HL-60 (cell line): ENCODE data around the gene SSNA1.

Experiments
- DNase-seq, 2 experiments: peaks; one replicate each; pipeline ENCODE4 v3.0.0-alpha.2; 2010 to 2020; ENCODE audit warnings: low read depth in 1 of 2, low spot score in 1 of 2
- H3K27ac ChIP-seq: fragments of 250-450 bp; sonication (Bioruptor Pico); replicated peaks from 2 replicates; pipeline ENCODE4 v1.5.1; 2020; ENCODE audit warnings: mild to moderate bottlenecking, moderate library complexity
- H3K27me3 ChIP-seq: fragments of 250-450 bp; sonication (Bioruptor Pico); 2 replicates; pipeline ENCODE4 v1.5.1; 2021; ENCODE audit warnings: mild to moderate bottlenecking, moderate library complexity; ENCODE audit not compliant: insufficient read depth, poor library complexity, severe bottlenecking
- H3K4me3 ChIP-seq: replicated peaks from 2 replicates; pipeline ENCODE4 v1.5.1; 2011; ENCODE audit warnings: mild to moderate bottlenecking, control low read depth, low read length; ENCODE audit not compliant: insufficient read depth
- CTCF ChIP-seq: IDR thresholded peaks from one replicate; pipeline ENCODE4 v1.5.1; 2011; ENCODE audit warnings: low read length, control low read depth, inconsistent platforms; ENCODE audit not compliant: insufficient read depth
- GABPA ChIP-seq: IDR thresholded peaks from 2 replicates; pipeline ENCODE4 v1.6.1; 2012; ENCODE audit warnings: low read depth
- POLR2AphosphoS5 ChIP-seq: IDR thresholded peaks from 2 replicates; pipeline ENCODE4 v1.6.1; 2012; ENCODE audit warnings: low read depth
- SPI1 ChIP-seq: IDR thresholded peaks from 2 replicates; pipeline ENCODE4 v1.6.1; 2012; ENCODE audit warnings: low read depth, mild to moderate bottlenecking, borderline replicate concordance
- TF ChIP-seq, protein P1 (sequence below): IDR thresholded peaks from 2 replicates; pipeline ENCODE4 v1.6.1; 2012; ENCODE audit warnings: low read depth; ENCODE audit not compliant: insufficient replicate concordance

SSNA1 gene

GRCh38 chr9:137184881-137185660 is 3.4 kb upstream of the SSNA1 start:
- TF ChIP-seq GABPA: no peak
- no peak for TF ChIP-seq SPI1
- TF ChIP-seq, protein P1, sequence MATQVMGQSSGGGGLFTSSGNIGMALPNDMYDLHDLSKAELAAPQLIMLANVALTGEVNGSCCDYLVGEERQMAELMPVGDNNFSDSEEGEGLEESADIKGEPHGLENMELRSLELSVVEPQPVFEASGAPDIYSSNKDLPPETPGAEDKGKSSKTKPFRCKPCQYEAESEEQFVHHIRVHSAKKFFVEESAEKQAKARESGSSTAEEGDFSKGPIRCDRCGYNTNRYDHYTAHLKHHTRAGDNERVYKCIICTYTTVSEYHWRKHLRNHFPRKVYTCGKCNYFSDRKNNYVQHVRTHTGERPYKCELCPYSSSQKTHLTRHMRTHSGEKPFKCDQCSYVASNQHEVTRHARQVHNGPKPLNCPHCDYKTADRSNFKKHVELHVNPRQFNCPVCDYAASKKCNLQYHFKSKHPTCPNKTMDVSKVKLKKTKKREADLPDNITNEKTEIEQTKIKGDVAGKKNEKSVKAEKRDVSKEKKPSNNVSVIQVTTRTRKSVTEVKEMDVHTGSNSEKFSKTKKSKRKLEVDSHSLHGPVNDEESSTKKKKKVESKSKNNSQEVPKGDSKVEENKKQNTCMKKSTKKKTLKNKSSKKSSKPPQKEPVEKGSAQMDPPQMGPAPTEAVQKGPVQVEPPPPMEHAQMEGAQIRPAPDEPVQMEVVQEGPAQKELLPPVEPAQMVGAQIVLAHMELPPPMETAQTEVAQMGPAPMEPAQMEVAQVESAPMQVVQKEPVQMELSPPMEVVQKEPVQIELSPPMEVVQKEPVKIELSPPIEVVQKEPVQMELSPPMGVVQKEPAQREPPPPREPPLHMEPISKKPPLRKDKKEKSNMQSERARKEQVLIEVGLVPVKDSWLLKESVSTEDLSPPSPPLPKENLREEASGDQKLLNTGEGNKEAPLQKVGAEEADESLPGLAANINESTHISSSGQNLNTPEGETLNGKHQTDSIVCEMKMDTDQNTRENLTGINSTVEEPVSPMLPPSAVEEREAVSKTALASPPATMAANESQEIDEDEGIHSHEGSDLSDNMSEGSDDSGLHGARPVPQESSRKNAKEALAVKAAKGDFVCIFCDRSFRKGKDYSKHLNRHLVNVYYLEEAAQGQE: no peak
- TF ChIP-seq CTCF: no peak
- no peak for TF ChIP-seq POLR2AphosphoS5
- no peak overlapping the region for H3K4me3 ChIP-seq
- DNase-seq: no peak
- no peaks in the 10 kb centered on the region for H3K27me3 ChIP-seq
- H3K27ac ChIP-seq: no peak overlapping the region

DNA sequence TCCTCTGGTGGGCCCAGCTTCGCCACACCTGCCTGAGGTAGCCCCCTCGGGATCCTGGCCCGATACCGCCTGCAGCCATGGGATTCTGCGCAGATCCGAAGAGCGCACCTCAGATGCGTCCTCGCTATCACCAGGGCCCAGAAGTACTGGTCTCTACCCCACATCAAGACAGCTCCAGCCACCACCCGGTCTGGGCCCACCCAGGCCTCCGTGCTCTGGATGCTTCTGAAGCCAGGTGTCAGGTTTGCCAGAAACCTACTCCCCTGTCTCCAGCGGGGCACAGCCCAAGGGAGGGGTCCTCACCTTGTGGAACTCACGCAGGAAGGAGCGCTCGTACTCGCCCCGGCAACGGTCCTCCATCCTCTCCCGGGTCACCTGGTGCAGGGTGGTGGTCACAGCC is 2.6 kb upstream of the SSNA1 start:
- Histone ChIP-seq H3K27me3 (no peaks in the 10 kb centered on the region), H3K4me3 (no peak overlapping the region), H3K27ac (no peak overlapping the region)
- TF ChIP-seq, protein P1: no peak
- TF ChIP-seq CTCF (no peak), SPI1 (no peak), POLR2AphosphoS5 (no peak), GABPA (no peak)
- DNase-seq: no peak

DNA sequence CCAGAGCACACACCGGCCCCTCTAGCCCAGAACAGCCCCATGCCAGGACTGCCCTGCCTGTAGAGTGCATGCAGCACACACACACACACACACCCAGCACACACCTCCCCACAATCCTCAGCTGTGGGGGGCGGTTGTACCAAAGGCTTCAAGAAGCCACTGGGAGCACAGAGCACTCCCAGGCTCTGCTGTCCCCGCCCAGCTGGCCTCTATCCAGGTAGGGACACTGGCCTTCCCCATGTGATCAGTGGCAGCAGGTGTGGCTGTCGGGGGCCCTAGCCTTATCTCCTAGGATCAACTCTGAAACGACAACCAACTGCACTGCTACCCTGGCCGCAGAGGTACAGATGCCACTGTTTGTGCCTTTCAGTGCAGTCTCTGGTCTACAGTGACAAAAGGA is 2.1 kb upstream of the SSNA1 start:
- no peak for DNase-seq
- Histone ChIP-seq H3K27ac (no peak overlapping the region), H3K27me3 (no peaks in the 10 kb centered on the region), H3K4me3 (no peak overlapping the region)
- TF ChIP-seq SPI1 (no peak), CTCF (no peak), POLR2AphosphoS5 (no peak), GABPA (no peak)
- TF ChIP-seq, protein P1: no peak
